NB4 (cell line): ENCODE measurements around the gene GRM8.

Experiments
- CTCF ChIP-seq: IDR thresholded peaks from one replicate; pipeline ENCODE4 v1.5.1; 2012; ENCODE audit warnings: low read depth, low read length
- POLR2A ChIP-seq: IDR thresholded peaks from 2 replicates; pipeline ENCODE4 v1.6.1; 2011; ENCODE audit warnings: mild to moderate bottlenecking; ENCODE audit not compliant: insufficient read length; ENCODE audit errors: extremely low read depth

- TF ChIP-seq CTCF (no peak), POLR2A (no peak)
Observed at GRCh38 chr7:126436213-126436868, 816.4 kb downstream of the GRM8 start.
